GM20431 (cell line): ENCODE data around the gene VTI1A.

ENCODE experiments used
- in situ Hi-C: fragments of 300-500 bp; cut with MseI, MboI; formaldehyde crosslinking; loops from one replicate; pipeline ENCODE4 v1.15.0; 2020; ENCODE audit warnings: low sequenced_read_pairs; ENCODE audit not compliant: unreplicated experiment

Gene VTI1A

GRCh38 chr10:112622786-112623185 is 175.8 kb downstream of the VTI1A start:
- in situ Hi-C loops: no loop called here

- in situ Hi-C loops: no loop called here
These were observed 177.6 kb downstream of the VTI1A start for GRCh38 chr10:112624546-112625048.

- in situ Hi-C loops: no loop called here
These were observed 182.1 kb downstream of the VTI1A start for GRCh38 chr10:112628951-112629609.

GRCh38 chr10:112631501-112632400 is 184.7 kb downstream of the VTI1A start:
- in situ Hi-C loops: no loop called here

GRCh38 chr10:112634096-112634830 is 187.2 kb downstream of the VTI1A start:
- in situ Hi-C loops: no loop called here

GRCh38 chr10:112637901-112638300 is 190.9 kb downstream of the VTI1A start:
- in situ Hi-C loops: no loop called here

GRCh38 chr10:112639298-112639697 is 192.3 kb downstream of the VTI1A start:
- in situ Hi-C loops: no loop called here

- in situ Hi-C loops: no loop called here
These were observed 193.6 kb downstream of the VTI1A start for GRCh38 chr10:112640638-112641037.

- in situ Hi-C loops: no loop called here
These were observed 196.7 kb downstream of the VTI1A start for GRCh38 chr10:112643600-112644264.

- in situ Hi-C loops: no loop called here
These were observed 197.2 kb downstream of the VTI1A start for GRCh38 chr10:112644265-112644645.

- in situ Hi-C loops: no loop called here
These were observed 202.2 kb downstream of the VTI1A start for GRCh38 chr10:112649006-112649821.

- in situ Hi-C loops: no loop called here
These were observed 202.8 kb downstream of the VTI1A start for GRCh38 chr10:112649822-112650152.

GRCh38 chr10:112650588-112651030 is 203.6 kb downstream of the VTI1A start:
- in situ Hi-C loops: no loop called here

GRCh38 chr10:112653215-112653614 is 206.2 kb downstream of the VTI1A start:
- in situ Hi-C loops: no loop called here

GRCh38 chr10:112653851-112654250 is 206.8 kb downstream of the VTI1A start:
- in situ Hi-C loops: no loop called here

GRCh38 chr10:112654794-112655193 is 207.8 kb downstream of the VTI1A start:
- in situ Hi-C loops: no loop called here

- in situ Hi-C loops: no loop called here
These were observed 208.7 kb downstream of the VTI1A start for GRCh38 chr10:112655722-112656121.

GRCh38 chr10:112658465-112658864 is 211.4 kb downstream of the VTI1A start:
- in situ Hi-C loops: no loop called here

- in situ Hi-C loops: no loop called here
These were observed 212.1 kb downstream of the VTI1A start for GRCh38 chr10:112658900-112659638.
